Erythroblast (primary cell): ENCODE results near the gene IZUMO4.

Source experiments
- GATA1 ChIP-seq: IDR thresholded peaks from 2 replicates; pipeline ENCODE4 v1.6.1; 2011; ENCODE audit warnings: low read depth, mild to moderate bottlenecking, control low read depth, low read length, moderate library complexity
- POLR2A ChIP-seq: IDR thresholded peaks from 2 replicates; pipeline ENCODE4 v1.6.1; 2011; ENCODE audit warnings: mild to moderate bottlenecking, low read length

DNA sequence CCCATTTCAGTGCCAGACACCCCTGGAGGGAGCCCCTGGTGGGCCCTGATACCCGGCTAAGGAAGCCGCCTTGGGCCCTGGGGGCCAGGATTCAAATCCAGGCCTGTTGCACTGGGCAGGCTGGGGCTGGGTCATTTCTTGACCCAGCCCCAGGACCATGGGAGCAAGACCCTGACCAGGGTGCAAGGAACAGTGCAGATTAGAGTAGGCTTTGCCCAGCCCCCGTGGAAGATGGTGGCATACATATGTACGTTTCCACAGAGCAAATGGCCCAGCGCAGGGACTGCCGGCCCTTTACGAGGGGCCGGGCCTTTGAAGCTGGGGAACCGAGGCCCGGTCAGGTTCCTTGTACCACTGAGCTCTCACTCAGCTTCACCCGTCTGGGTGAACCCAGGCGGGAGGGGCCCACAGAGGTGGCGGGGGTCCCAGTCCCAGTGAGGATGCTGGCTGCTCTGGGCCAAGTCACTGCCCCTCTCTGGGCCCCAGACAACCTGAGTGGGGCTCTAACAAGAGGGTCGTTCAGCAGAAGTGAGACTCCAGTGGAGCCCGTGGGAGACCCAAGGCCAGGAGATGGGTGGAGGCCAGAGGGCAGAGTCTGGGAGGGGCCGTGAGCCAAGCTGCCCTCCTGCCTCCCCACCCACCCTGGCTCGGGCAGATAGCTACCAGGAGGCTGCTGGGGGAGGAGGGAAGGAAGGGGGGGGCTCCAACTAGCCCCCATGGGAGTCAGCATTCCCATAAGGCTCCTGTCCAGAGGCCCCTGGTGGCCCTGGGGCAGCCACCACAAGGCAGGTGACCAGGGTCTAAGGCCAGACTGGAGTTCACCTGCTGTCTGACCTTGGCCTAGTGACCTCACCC is 48.4 kb upstream of the IZUMO4 start:
- TF ChIP-seq POLR2A, result peak; percentile 14
- TF ChIP-seq GATA1, result no peak
